Measurements from ENCODE around the gene PANX2. TPM values are rescaled to one million over a fixed set of nuclear protein-coding genes. Genes with fewer than 3 reads are reported as not detected.

Gene PANX2
- total RNA-seq, 2 donors from 2014 or later: 0.67 to 1.7 TPM

DNA sequence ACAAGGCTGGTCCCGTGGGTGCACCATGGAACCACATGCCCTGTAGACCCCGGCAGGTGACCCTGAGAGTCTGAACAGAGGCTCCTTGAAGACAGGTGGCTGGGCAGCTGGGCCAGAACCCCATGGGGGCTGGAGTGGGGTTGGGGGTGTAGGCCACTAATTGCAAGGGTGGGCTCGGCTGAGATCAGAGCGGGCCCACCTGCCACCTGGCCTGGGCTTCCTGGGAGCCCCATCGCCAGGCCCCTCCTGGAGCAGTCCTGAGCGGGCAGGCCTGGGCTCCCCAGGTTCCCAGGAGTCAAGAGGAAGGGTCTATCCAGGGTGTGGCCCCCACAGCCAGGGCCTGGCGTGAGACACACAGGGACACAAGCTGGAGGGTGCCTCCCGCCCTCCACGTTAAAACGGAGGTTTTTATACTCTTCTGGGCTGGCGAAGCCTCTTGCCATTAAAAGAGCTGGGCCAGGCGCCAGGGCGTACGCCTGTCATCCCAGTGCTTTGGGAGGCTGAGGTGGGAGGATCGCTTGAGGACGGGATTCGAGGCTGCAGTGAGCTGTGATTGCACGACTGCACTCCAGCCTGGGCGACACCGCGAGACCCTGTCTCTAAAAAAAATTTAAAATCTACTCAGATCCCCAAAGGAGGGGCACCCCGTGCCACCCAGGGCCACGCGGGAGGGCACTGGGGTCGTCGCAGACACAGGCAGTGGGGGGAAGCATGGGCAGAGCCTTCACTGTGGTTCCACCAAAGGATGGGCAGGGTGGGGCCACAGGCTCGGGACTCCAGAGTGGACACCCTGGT is 10.4 kb downstream of the PANX2 start:
- Histone ChIP-seq H3K4me1 (peaks cover 2 to 35% of the 10 kb centered on the region in 2 donors), H3K4me3 (no peak overlapping the region), H3K36me3 (no peaks in the 10 kb centered on the region), H3K9me3 (no peaks in the 10 kb centered on the region), H3K27ac (no peak overlapping the region), H3K27me3 (no peaks in the 10 kb centered on the region)
- TF ChIP-seq, protein P1, sequence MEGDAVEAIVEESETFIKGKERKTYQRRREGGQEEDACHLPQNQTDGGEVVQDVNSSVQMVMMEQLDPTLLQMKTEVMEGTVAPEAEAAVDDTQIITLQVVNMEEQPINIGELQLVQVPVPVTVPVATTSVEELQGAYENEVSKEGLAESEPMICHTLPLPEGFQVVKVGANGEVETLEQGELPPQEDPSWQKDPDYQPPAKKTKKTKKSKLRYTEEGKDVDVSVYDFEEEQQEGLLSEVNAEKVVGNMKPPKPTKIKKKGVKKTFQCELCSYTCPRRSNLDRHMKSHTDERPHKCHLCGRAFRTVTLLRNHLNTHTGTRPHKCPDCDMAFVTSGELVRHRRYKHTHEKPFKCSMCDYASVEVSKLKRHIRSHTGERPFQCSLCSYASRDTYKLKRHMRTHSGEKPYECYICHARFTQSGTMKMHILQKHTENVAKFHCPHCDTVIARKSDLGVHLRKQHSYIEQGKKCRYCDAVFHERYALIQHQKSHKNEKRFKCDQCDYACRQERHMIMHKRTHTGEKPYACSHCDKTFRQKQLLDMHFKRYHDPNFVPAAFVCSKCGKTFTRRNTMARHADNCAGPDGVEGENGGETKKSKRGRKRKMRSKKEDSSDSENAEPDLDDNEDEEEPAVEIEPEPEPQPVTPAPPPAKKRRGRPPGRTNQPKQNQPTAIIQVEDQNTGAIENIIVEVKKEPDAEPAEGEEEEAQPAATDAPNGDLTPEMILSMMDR (IDR thresholded peaks at IDR 0.05): no peak
- no peak for DNase-seq (ENCODE audit: low spot score)

DNA sequence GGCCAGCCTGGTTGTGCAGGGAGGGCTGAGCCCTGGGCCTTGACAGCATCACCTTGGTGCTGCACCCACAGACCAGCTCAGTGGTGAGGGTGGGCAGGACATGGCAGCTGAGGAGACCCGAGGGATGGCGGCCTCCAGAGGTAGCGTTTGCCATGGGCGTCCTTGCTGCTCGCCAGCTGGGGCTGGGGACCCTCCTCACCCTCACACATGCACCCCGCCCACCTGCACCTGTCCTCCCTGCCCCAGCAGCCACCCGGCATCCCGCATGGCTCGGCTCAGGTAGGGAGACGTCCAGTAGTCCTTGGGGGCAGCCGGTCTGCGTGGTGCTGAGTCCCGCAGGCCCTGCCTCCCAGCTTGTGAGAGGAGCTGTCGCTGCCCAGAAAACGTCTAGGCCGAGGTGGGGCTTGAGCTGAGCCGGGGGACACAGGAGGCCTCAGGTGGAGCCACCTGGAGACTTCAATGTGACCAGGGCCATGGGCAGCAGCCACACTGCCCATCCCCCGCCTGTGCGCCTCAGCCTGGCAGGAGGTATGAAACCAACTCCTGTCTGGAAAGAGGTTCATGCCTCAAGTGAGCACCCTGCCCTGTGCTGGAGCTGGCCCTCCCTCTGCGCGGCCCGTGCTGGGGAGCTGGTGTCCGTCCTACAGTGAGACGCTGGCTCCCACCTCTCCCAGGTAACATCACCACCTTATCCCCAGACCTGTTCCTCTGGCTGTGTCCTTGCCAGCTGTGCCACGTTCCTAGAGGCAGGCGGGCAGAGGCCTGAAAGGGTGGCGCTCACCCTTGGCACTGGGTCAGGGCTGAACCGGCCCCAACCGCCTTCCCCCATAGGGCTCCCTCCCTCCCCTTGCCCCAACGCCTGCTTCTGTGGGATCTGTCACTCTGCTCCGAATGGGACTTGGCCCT is 11.9 kb downstream of the PANX2 start:
- TF ChIP-seq, protein P1 (IDR thresholded peaks at IDR 0.05): no peak
- DNase-seq (ENCODE audit: low spot score): no peak
- H3K27ac ChIP-seq: peak overlapping the region; percentile 59 to 69
- no peaks in the 10 kb centered on the region for H3K36me3 ChIP-seq
- H3K27me3 ChIP-seq: no peaks in the 10 kb centered on the region
- no peak overlapping the region for H3K4me3 ChIP-seq
- H3K9me3 ChIP-seq: no peaks in the 10 kb centered on the region
- H3K4me1 ChIP-seq: peaks cover 2 to 46% of the 10 kb centered on the region in 2 donors

DNA sequence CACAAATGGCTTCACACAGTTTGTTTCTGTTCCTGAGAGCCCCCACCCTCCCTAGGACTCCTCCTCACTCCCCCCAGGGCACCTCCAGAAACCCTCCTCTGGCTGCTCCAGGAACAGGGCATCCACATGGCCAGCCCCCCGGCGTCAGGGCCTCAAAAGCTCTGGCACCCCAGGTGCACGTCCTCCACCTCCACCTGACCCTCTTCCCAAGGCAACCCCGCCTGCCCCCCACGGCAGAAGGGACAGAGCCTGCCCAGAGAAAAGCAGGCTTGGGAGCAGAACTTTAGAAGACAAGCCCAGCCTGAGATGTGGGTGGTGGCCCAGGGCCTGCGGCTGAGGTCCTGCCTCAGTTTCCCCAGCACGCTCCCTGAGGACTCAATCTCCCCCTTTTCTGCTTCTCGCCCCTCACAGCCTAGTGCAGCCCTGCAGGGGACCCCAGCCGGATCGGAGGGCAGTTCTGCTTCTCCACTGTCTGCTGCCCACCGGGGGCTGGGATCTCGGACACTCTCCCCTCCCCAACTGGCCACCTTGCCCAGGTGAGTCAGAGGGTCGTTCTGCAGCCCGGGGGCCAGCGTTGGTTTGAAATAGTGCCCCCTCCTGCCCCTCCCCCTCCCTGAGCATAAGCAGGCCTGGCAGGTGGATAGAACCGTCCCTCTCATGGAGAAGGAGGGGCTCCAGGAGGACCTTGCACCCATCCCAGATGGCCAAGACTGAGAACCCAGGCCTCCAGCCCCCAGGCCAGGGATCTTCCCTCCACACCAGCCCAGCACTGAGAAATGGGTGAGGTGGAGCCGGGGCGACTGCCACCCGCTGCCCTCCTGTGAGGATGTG is 12.8 kb downstream of the PANX2 start:
- DNase-seq (ENCODE audit: low spot score): no peak
- TF ChIP-seq, protein P1 (IDR thresholded peaks at IDR 0.05): no peak

DNA sequence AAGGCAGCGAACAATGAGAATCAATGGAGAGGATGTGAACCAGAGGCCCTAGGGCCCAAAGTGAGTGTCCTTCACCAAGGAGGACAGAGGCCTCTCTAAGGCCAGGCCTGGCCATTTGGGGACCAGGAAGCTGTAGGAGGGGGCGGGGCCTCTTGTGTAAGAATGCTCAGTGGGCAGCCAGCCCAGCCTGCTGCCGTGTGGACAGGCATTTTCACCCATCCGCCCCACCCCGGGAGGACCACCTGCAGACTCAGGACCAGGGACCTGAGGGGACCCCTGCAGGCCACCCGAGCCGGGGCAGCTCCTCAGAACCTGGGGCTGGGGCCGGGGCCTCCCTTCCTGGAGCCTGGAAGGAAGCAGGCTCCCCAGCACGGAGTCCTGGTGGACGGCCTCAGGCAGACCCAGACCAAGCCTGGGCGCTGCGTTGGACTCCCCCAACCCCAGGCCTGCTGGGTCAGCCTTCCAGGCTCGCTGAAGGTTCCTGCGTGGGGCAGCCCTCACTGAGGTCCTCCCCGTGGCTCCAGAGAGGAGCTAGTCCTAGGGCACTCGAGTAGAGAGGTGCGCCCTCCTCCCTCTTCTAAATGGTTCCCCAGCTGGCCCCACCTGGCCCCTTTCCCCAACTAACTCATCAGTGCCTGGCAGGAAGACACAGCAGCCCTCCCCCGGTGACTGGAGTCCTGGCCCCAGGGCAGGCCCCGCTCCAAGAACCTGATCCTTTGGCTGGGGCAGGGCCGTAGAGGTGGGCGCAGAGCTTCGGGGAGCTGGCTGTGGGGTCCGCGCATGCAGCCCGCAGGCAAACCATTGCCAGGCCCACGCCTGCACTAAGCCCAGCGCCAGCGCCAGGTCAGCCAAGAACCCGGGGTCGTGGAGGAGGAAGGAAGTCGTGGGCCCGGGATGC is 13.7 kb downstream of the PANX2 start:
- TF ChIP-seq, protein P1 (IDR thresholded peaks at IDR 0.05): no peak
- Histone ChIP-seq H3K27ac (peak overlapping the region; percentile 59 to 69), H3K36me3 (no peaks in the 10 kb centered on the region), H3K4me1 (peaks cover 5 to 48% of the 10 kb centered on the region in 2 donors), H3K4me3 (peak overlapping the region; percentile 80 to 83), H3K27me3 (no peaks in the 10 kb centered on the region), H3K9me3 (no peaks in the 10 kb centered on the region)
- DNase-seq (ENCODE audit: low spot score): peak; percentile 84

More for the DNA sequence above, 12.8 kb downstream of the PANX2 start:
- Histone ChIP-seq H3K4me1 (peaks cover 2 to 41% of the 10 kb centered on the region in 2 donors), H3K9me3 (no peaks in the 10 kb centered on the region), H3K27me3 (no peaks in the 10 kb centered on the region), H3K4me3 (no peak overlapping the region), H3K36me3 (no peaks in the 10 kb centered on the region), H3K27ac (peak overlapping the region; percentile 59 to 69)

All from right atrium auricular region (tissue), 2 donors.